ENCODE data around the gene MAN2A1.

MAN2A1 gene

DNA sequence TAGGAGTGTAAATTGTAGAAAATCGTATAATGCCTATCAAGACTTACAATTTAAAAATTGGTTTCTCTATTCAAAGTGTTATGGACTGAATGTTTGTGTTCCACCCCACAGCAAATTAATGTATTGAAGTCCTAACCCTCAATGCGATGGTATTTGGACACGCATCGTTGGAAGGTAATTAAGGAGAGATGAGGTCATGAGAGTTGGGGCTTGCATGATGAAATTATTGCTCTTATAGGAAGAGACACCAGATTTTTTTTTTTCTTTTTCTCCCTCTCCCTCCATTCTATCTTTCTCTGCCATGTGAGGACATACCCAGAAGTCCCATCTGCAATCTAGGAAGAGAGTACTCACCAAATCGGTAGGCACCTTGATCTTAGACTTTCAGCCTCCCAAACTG, 189.2 kb downstream of the MAN2A1 start (continued):
- TF ChIP-seq, protein P1, sequence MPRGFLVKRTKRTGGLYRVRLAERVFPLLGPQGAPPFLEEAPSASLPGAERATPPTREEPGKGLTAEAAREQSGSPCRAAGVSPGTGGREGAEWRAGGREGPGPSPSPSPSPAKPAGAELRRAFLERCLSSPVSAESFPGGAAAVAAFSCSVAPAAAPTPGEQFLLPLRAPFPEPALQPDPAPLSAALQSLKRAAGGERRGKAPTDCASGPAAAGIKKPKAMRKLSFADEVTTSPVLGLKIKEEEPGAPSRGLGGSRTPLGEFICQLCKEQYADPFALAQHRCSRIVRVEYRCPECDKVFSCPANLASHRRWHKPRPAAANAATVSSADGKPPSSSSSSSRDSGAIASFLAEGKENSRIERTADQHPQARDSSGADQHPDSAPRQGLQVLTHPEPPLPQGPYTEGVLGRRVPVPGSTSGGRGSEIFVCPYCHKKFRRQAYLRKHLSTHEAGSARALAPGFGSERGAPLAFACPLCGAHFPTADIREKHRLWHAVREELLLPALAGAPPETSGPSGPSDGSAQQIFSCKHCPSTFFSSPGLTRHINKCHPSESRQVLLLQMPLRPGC (tag by site-specific recombination; IDR thresholded peaks at IDR 0.05) = 0 out of 2 replicates have a peak, but pooled peaks have one; percentile 31
- TF ChIP-seq ZNF19 (tag by site-specific recombination; IDR thresholded peaks at IDR 0.05; ENCODE audit: low read depth) (no peak), SETDB1 (IDR thresholded peaks at IDR 0.05; ENCODE audit: insufficient read length, low read length) (no peak), ZNF121 (tag by site-specific recombination; IDR thresholded peaks at IDR 0.05) (no peak), ZNF221 (tag by site-specific recombination; IDR thresholded peaks at IDR 0.05; ENCODE audit: borderline replicate concordance) (no peak), YY2 (tag by site-specific recombination; IDR thresholded peaks at IDR 0.05) (no peak), ZNF785 (tag by site-specific recombination; IDR thresholded peaks at IDR 0.05) (no peak), ZNF2 (tag by site-specific recombination; IDR thresholded peaks at IDR 0.05) (no peak), ZNF37A (tag by site-specific recombination; IDR thresholded peaks at IDR 0.05) (no peak), ZNF146 (tag by site-specific recombination; IDR thresholded peaks at IDR 0.05) (no peak), ZNF169 (tag by site-specific recombination; IDR thresholded peaks at IDR 0.05) (no peak), ZSCAN30 (tag by site-specific recombination; IDR thresholded peaks at IDR 0.05) (no peak), HOXD13 (CRISPR knock-in tag; IDR thresholded peaks at IDR 0.05; ENCODE audit: borderline replicate concordance) (no peak), HOXA7 (CRISPR knock-in tag; IDR thresholded peaks at IDR 0.05; ENCODE audit: borderline replicate concordance) (no peak), PRDM1 (tag by site-specific recombination; IDR thresholded peaks at IDR 0.05) (peak; percentile 35; the same call in 1 of the 2 replicates), ZNF654 (tag by site-specific recombination; IDR thresholded peaks at IDR 0.05; ENCODE audit: low read depth) (no peak), ZNF571 (tag by site-specific recombination; IDR thresholded peaks at IDR 0.05) (no peak), WT1 (tag by site-specific recombination; IDR thresholded peaks at IDR 0.05) (no peak), ZNF777 (tag by site-specific recombination; IDR thresholded peaks at IDR 0.05; ENCODE audit: borderline replicate concordance) (no peak), ZNF621 (tag by site-specific recombination; IDR thresholded peaks at IDR 0.05) (no peak), OSR2 (tag by site-specific recombination; IDR thresholded peaks at IDR 0.05) (no peak; the same call in 1 of the 2 replicates), ZNF239 (tag by site-specific recombination; IDR thresholded peaks at IDR 0.05) (no peak), ZNF549 (tag by site-specific recombination; IDR thresholded peaks at IDR 0.05) (no peak), ZNF366 (tag by site-specific recombination; conservative IDR thresholded peaks at IDR 0.05) (peak; percentile 89), ZNF426 (tag by site-specific recombination; IDR thresholded peaks at IDR 0.05) (no peak), SP2 (tag by site-specific recombination; IDR thresholded peaks at IDR 0.05) (no peak), ZNF223 (tag by site-specific recombination; IDR thresholded peaks at IDR 0.05) (no peak), ZFP69B (tag by site-specific recombination; IDR thresholded peaks at IDR 0.05) (no peak), ZNF776 (tag by site-specific recombination; IDR thresholded peaks at IDR 0.05; ENCODE audit: borderline replicate concordance) (no peak)
- TF ChIP-seq, protein P2, sequence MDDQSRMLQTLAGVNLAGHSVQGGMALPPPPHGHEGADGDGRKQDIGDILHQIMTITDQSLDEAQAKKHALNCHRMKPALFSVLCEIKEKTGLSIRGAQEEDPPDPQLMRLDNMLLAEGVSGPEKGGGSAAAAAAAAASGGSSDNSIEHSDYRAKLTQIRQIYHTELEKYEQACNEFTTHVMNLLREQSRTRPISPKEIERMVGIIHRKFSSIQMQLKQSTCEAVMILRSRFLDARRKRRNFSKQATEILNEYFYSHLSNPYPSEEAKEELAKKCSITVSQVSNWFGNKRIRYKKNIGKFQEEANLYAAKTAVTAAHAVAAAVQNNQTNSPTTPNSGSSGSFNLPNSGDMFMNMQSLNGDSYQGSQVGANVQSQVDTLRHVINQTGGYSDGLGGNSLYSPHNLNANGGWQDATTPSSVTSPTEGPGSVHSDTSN (CRISPR knock-in tag; IDR thresholded peaks at IDR 0.05) = no peak
- TF ChIP-seq, protein P3, sequence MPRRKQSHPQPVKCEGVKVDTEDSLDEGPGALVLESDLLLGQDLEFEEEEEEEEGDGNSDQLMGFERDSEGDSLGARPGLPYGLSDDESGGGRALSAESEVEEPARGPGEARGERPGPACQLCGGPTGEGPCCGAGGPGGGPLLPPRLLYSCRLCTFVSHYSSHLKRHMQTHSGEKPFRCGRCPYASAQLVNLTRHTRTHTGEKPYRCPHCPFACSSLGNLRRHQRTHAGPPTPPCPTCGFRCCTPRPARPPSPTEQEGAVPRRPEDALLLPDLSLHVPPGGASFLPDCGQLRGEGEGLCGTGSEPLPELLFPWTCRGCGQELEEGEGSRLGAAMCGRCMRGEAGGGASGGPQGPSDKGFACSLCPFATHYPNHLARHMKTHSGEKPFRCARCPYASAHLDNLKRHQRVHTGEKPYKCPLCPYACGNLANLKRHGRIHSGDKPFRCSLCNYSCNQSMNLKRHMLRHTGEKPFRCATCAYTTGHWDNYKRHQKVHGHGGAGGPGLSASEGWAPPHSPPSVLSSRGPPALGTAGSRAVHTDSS (tag by site-specific recombination; IDR thresholded peaks at IDR 0.05) = no peak
- TF ChIP-seq, protein P4, sequence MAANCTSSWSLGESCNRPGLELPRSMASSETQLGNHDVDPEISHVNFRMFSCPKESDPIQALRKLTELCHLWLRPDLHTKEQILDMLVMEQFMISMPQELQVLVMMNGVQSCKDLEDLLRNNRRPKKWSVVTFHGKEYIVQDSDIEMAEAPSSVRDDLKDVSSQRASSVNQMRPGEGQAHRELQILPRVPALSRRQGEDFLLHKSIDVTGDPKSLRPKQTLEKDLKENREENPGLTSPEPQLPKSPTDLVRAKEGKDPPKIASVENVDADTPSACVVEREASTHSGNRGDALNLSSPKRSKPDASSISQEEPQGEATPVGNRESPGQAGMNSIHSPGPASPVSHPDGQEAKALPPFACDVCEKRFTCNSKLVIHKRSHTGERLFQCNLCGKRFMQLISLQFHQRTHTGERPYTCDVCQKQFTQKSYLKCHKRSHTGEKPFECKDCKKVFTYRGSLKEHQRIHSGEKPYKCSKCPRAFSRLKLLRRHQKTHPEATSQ (tag by site-specific recombination; IDR thresholded peaks at IDR 0.05) = no peak
- TF ChIP-seq, protein P5, sequence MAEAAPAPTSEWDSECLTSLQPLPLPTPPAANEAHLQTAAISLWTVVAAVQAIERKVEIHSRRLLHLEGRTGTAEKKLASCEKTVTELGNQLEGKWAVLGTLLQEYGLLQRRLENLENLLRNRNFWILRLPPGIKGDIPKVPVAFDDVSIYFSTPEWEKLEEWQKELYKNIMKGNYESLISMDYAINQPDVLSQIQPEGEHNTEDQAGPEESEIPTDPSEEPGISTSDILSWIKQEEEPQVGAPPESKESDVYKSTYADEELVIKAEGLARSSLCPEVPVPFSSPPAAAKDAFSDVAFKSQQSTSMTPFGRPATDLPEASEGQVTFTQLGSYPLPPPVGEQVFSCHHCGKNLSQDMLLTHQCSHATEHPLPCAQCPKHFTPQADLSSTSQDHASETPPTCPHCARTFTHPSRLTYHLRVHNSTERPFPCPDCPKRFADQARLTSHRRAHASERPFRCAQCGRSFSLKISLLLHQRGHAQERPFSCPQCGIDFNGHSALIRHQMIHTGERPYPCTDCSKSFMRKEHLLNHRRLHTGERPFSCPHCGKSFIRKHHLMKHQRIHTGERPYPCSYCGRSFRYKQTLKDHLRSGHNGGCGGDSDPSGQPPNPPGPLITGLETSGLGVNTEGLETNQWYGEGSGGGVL (tag by site-specific recombination; IDR thresholded peaks at IDR 0.05) = peak; percentile 49
